ENCODE data around the gene CCDC71. TPM values are rescaled to one million over a fixed set of nuclear protein-coding genes. Genes with fewer than 3 reads are reported as not detected.

The CCDC71 gene
- total RNA-seq, 2 experiments from 2014 or later = 23.4 to 27.9 TPM

- Histone ChIP-seq H3K4me2 (ENCODE audit: low read length) (no peak overlapping the region), H3K9me2 (ENCODE audit: insufficient read depth, low read length) (no peaks in the 10 kb centered on the region), H3K4me3 (ENCODE audit: low read depth, low read length, poor library complexity, severe bottlenecking) (no peak overlapping the region), H3K9me3 (ENCODE audit: low read length) (peaks cover 4% of the 10 kb centered on the region; the same call in 1 of the 2 replicates), H3K79me2 (ENCODE audit: insufficient read depth, low read depth, low read length) (peaks cover 10% of the 10 kb centered on the region; the same call in 1 of the 2 replicates), H2AFZ (ENCODE audit: low read length) (no peak overlapping the region), H4K20me1 (ENCODE audit: insufficient read depth, low read length) (no peaks in the 10 kb centered on the region), H3K27ac (ENCODE audit: low read depth, low read length, poor library complexity, severe bottlenecking) (no peak overlapping the region), H3K4me1 (ENCODE audit: insufficient read depth, low read length, poor library complexity, severe bottlenecking) (peaks cover 16% of the 10 kb centered on the region), H3K36me3 (ENCODE audit: insufficient read depth, low read length) (peaks cover 30% of the 10 kb centered on the region)
- BruUV-seq (replicated peaks) = no TSS peak
- TF ChIP-seq EZH2phosphoT487 (IDR thresholded peaks at IDR 0.05; ENCODE audit: borderline replicate concordance, low read depth, low read length) (no peak), CTCF (conservative IDR thresholded peaks at IDR 0.05; ENCODE audit: low read length) (no peak)
- intact Hi-C loops (cut with micrococcal nuclease; ENCODE audit: unreplicated experiment) = no loop called here
- CTCF ChIA-PET (ENCODE audit: unreplicated experiment) = no interaction called here
- POLR2A ChIA-PET = interaction anchor here (0.6 kb wide), 1 partner anchor 139 kb away, joined by 3 read pairs; no protein-coding TSS in a partner anchor
- no peak for DNase-seq (ENCODE audit: low spot score)
These were observed 2.5 kb downstream of the CCDC71 start for GRCh38 chr3:49163609-49164008.

DNA sequence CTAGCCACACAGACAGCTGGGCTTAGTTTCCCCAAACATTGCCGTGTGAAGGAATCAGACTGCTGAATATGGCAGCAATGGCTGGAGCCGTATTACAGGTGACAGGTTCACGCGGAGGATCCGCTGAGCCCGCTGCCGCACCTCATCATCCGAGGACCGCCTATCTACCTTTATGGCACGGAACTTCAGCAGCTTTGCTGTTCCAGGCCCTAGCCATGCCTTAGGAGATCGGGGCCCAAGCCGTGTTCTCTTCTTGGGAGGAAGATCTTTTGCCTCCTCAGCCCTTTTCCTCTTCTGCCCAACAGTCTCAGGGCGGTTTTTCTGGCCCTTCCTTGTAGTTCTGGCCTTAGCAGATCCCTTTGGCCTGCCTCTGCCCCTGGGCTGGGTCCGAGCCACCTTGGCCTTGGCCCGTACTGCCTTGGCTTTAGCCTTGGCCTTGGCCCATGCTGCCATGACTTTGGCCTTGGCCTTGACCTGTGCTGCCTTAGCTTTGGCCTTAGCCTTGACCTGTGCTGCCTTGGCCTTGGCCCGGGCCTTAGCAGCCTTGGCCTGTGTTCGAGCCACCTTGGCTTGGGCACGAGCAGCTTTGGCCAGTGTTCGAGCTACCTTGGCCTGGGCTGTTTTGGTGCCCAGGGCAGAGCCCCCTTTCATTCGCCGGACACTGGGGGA lies 3.2 kb downstream of the CCDC71 start:
- peaks cover 30% of the 10 kb centered on the region for H3K36me3 ChIP-seq (ENCODE audit: insufficient read depth, low read length)
- H3K4me3 ChIP-seq (ENCODE audit: low read depth, low read length, poor library complexity, severe bottlenecking) = no peak overlapping the region
- H3K4me2 ChIP-seq (ENCODE audit: low read length) = no peak overlapping the region
- peaks cover 16% of the 10 kb centered on the region for H3K4me1 ChIP-seq (ENCODE audit: insufficient read depth, low read length, poor library complexity, severe bottlenecking)
- no TSS peak for BruUV-seq (replicated peaks)
- no peaks in the 10 kb centered on the region for H4K20me1 ChIP-seq (ENCODE audit: insufficient read depth, low read length)
- peaks cover 10% of the 10 kb centered on the region; the same call in 1 of the 2 replicates for H3K79me2 ChIP-seq (ENCODE audit: insufficient read depth, low read depth, low read length)
- H3K9me2 ChIP-seq (ENCODE audit: insufficient read depth, low read length) = no peaks in the 10 kb centered on the region
- H3K27ac ChIP-seq (ENCODE audit: low read depth, low read length, poor library complexity, severe bottlenecking) = no peak overlapping the region
- DNase-seq (ENCODE audit: low spot score) = no peak
- H2AFZ ChIP-seq (ENCODE audit: low read length) = no peak overlapping the region
- TF ChIP-seq CTCF (conservative IDR thresholded peaks at IDR 0.05; ENCODE audit: low read length) = no peak
- TF ChIP-seq EZH2phosphoT487 (IDR thresholded peaks at IDR 0.05; ENCODE audit: borderline replicate concordance, low read depth, low read length) = no peak
- intact Hi-C loops (cut with micrococcal nuclease; ENCODE audit: unreplicated experiment) = no loop called here
- ChIA-PET POLR2A (no interaction called here), CTCF (ENCODE audit: unreplicated experiment) (no interaction called here)
- peaks cover 4% of the 10 kb centered on the region; the same call in 1 of the 2 replicates for H3K9me3 ChIP-seq (ENCODE audit: low read length)

GRCh38 chr3:49161808-49162530 lies 4.2 kb downstream of the CCDC71 start:
- no peak for DNase-seq (ENCODE audit: low spot score)

More at GRCh38 chr3:49161808-49162530, 4.2 kb downstream of the CCDC71 start:
- Histone ChIP-seq H3K9me2 (ENCODE audit: insufficient read depth, low read length) (no peaks in the 10 kb centered on the region), H3K4me1 (ENCODE audit: insufficient read depth, low read length, poor library complexity, severe bottlenecking) (peaks cover 16% of the 10 kb centered on the region), H3K4me3 (ENCODE audit: low read depth, low read length, poor library complexity, severe bottlenecking) (no peak overlapping the region), H3K9me3 (ENCODE audit: low read length) (peaks cover 4% of the 10 kb centered on the region; the same call in 1 of the 2 replicates), H3K36me3 (ENCODE audit: insufficient read depth, low read length) (peaks cover 30% of the 10 kb centered on the region), H3K27ac (ENCODE audit: low read depth, low read length, poor library complexity, severe bottlenecking) (no peak overlapping the region), H3K79me2 (ENCODE audit: insufficient read depth, low read depth, low read length) (peaks cover 10% of the 10 kb centered on the region; the same call in 1 of the 2 replicates), H2AFZ (ENCODE audit: low read length) (no peak overlapping the region), H3K4me2 (ENCODE audit: low read length) (no peak overlapping the region), H4K20me1 (ENCODE audit: insufficient read depth, low read length) (no peaks in the 10 kb centered on the region)
- POLR2A ChIA-PET = no interaction called here
- CTCF ChIA-PET (ENCODE audit: unreplicated experiment) = no interaction called here
- no peak for TF ChIP-seq CTCF (conservative IDR thresholded peaks at IDR 0.05; ENCODE audit: low read length)
- TF ChIP-seq EZH2phosphoT487 (IDR thresholded peaks at IDR 0.05; ENCODE audit: borderline replicate concordance, low read depth, low read length) = no peak
- intact Hi-C loops (cut with micrococcal nuclease; ENCODE audit: unreplicated experiment) = no loop called here
- BruUV-seq (replicated peaks) = no TSS peak

Measured in OCI-LY7 (cell line).